GM12878 (cell line): Measurements from ENCODE around the gene NRG2. TPM values are rescaled to one million over a fixed set of nuclear protein-coding genes. Genes with fewer than 3 reads are reported as not detected.

Experiments used
- ATAC-seq: fragments of 200-7000 bp; cut with Tn5 transposase; 3 replicates; pipeline ENCODE4 v1.9.1; 2020; ENCODE audit warnings: mild to moderate bottlenecking, moderate library complexity
- BruUV-seq: library from RNA; stranded (reverse); fragments of 400-500 nt; replicated peaks from 2 replicates; lab custom pipeline; 2021; lab: Mats Ljungman, UMichigan
- CTCF ChIA-PET: fragments of 300-600 bp; sonication (Branson Sonifier 250); formaldehyde crosslinking; extraction: SDS; loops from one replicate; lab custom pipeline; 2021; ENCODE audit warnings: inconsistent platforms; lab: Yijun Ruan, JAX
- POLR2A ChIA-PET: fragments of 350-600 bp; formaldehyde crosslinking; extraction: SDS; loops from one replicate; lab custom pipeline; 2021; ENCODE audit warnings: inconsistent platforms; lab: Charles Lee
- RAD21 ChIA-PET: fragments of 300-600 bp; sonication (Branson Sonifier 250); formaldehyde crosslinking; loops from one replicate; lab custom pipeline; 2023; ENCODE audit warnings: antibody characterized with exemption; ENCODE audit not compliant: unreplicated experiment; lab: Charles Lee
- SMC1A ChIA-PET: fragments of 300-600 bp; sonication (Branson Sonifier 250); formaldehyde crosslinking; loops from one replicate; lab custom pipeline; 2023; ENCODE audit not compliant: unreplicated experiment, uncharacterized antibody; lab: Charles Lee
- DNase-seq: peaks from one replicate; pipeline ENCODE4 v3.0.0-alpha.2; 2011; ENCODE audit warnings: low read depth, low spot score
- FAIRE-seq: peaks from 3 replicates; lab custom pipeline; 2011; peaks lifted over from hg19 to GRCh38; lab: Jason Lieb, UNC
- H2AFZ ChIP-seq: 2 replicates; pipeline ENCODE4 v1.6.0; 2011; ENCODE audit warnings: low read depth, low read length, control low read depth; ENCODE audit not compliant: control insufficient read depth
- H3K27ac ChIP-seq: 2 replicates; pipeline ENCODE4 v1.5.1; 2011; ENCODE audit warnings: control low read depth; ENCODE audit not compliant: control insufficient read depth, insufficient read depth
- H3K27me3 ChIP-seq, 2 experiments: replicated peaks in 1 of 2; 2 replicates each; pipeline versions ENCODE4 v1.6.0 to v1.6.1; 2011; ENCODE audit warnings: low read length in 1 of 2; ENCODE audit not compliant: control insufficient read depth in 2 of 2, insufficient read depth in 2 of 2
- H3K36me3 ChIP-seq, 2 experiments: 2 replicates each; pipeline ENCODE4 v1.5.1; 2011; ENCODE audit warnings: low read length in 1 of 2; ENCODE audit not compliant: control insufficient read depth in 2 of 2, insufficient read depth in 2 of 2
- H3K4me1 ChIP-seq: 2 replicates; pipeline ENCODE4 v1.6.1; 2011; ENCODE audit warnings: mild to moderate bottlenecking, low read length, moderate library complexity, mixed read lengths; ENCODE audit not compliant: control insufficient read depth, insufficient read depth
- H3K4me2 ChIP-seq: 2 replicates; pipeline ENCODE4 v1.6.0; 2011; ENCODE audit warnings: control low read depth; ENCODE audit not compliant: control insufficient read depth, insufficient read depth
- H3K4me3 ChIP-seq: fragments of 200-600 bp; sonication (generic); 2 replicates; pipeline ENCODE4 v1.5.1; 2016
- H3K79me2 ChIP-seq: 2 replicates; pipeline ENCODE4 v1.6.0; 2011; ENCODE audit warnings: low read length; ENCODE audit not compliant: control insufficient read depth, insufficient read depth
- H3K9ac ChIP-seq: 2 replicates; pipeline ENCODE4 v1.8.0; 2011; ENCODE audit warnings: low read length, control low read depth, mixed read lengths; ENCODE audit not compliant: control insufficient read depth, insufficient read depth
- H3K9me3 ChIP-seq: replicated peaks from 3 replicates; pipeline ENCODE4 v1.5.1; 2011; ENCODE audit warnings: mild to moderate bottlenecking, low read length; ENCODE audit not compliant: control insufficient read depth, insufficient read depth
- H4K20me1 ChIP-seq: 2 replicates; pipeline ENCODE4 v1.6.0; 2011; ENCODE audit not compliant: control insufficient read depth, insufficient read depth
- ATF7 ChIP-seq: fragments of 450-650 bp; IDR thresholded peaks from 2 replicates; pipeline ENCODE4 v1.6.1; 2016; ENCODE audit warnings: low read depth, mild to moderate bottlenecking
- CBX3 ChIP-seq: fragments of 200-600 bp; sonication (generic); IDR thresholded peaks from 2 replicates; pipeline ENCODE4 v1.6.1; 2016; ENCODE audit warnings: low read depth, borderline replicate concordance
- EGR1 ChIP-seq, 2 experiments: IDR thresholded peaks; 1 replicate in 1 of 2; 2 replicates in 1 of 2; pipeline ENCODE4 v1.6.1; 2011 to 2012; ENCODE audit warnings: low read depth in 2 of 2, low read length in 2 of 2, borderline replicate concordance in 1 of 2, mild to moderate bottlenecking in 1 of 2, moderate library complexity in 1 of 2
- KLF5 ChIP-seq: fragments of 450-650 bp; IDR thresholded peaks from 2 replicates; pipeline ENCODE4 v1.6.1; 2014; ENCODE audit warnings: mild to moderate bottlenecking; ENCODE audit not compliant: partially characterized antibody
- MEF2A ChIP-seq: IDR thresholded peaks from 2 replicates; pipeline ENCODE4 v1.6.1; 2011; ENCODE audit warnings: low read depth, mild to moderate bottlenecking, low read length, moderate library complexity; ENCODE audit not compliant: insufficient read depth
- STAT1 ChIP-seq: fragments of 450-650 bp; conservative IDR thresholded peaks from 2 replicates; pipeline ENCODE4 v1.6.1; 2014; ENCODE audit warnings: antibody characterized with exemption, mild to moderate bottlenecking
- SUPT20H ChIP-seq: IDR thresholded peaks from 2 replicates; pipeline ENCODE4 v1.6.1; 2011; ENCODE audit warnings: low read depth, mild to moderate bottlenecking, low read length, moderate library complexity, borderline replicate concordance; ENCODE audit not compliant: control insufficient read depth
- YBX1 ChIP-seq: fragments of 450-650 bp; IDR thresholded peaks from 2 replicates; pipeline ENCODE4 v1.6.1; 2016; ENCODE audit warnings: antibody characterized with exemption
- ZNF274 ChIP-seq: IDR thresholded peaks from one replicate; pipeline ENCODE4 v1.8.0; 2011; ENCODE audit not compliant: insufficient read length, insufficient read depth
- WGBS: methylation state at CpG from one replicate; pipeline ENCODE4 v1.1.6; 2016; ENCODE audit warnings: low lambda C conversion rate; ENCODE audit not compliant: insufficient replicate concordance, insufficient coverage; ENCODE audit errors: missing lambda C conversion rate; 5-methylcytosine and 5-hydroxymethylcytosine counted together
- in situ Hi-C: fragments of 300-500 bp; cut with MboI; formaldehyde crosslinking; loops from 9 replicates; pipeline ENCODE4 v1.14.3; 2018; ENCODE audit warnings: mixed read lengths
- intact Hi-C: fragments of 100-400 bp; cut with micrococcal nuclease; formaldehyde crosslinking; loops from one replicate; pipeline ENCODE4 v1.14.2; 2022; ENCODE audit not compliant: unreplicated experiment
- polyA plus RNA-seq, 11 experiments: library from polyadenylated mRNA; depleted of rRNA in 4 of 11; unstranded in 6 of 11; stranded (reverse) in 5 of 11; fragments of >200 nt; fragmentation: Nextera tagmentation in 4 of 11; fragmentation: Illumina TruSeq in 1 of 11; extraction: Ambion mirVana in 4 of 11; extraction: Trizol in 1 of 11; gene quantifications; 1 replicate in 1 of 11; 2 replicates in 10 of 11; pipeline versions ENCODE4 v1.2.1 to v1.2.3, GENCODE V29; 2011 to 2016; ENCODE audit warnings: inconsistent platforms in 2 of 11, missing spikeins in 2 of 11, low read depth in 1 of 11
- total RNA-seq, 4 experiments: library from RNA; depleted of rRNA in 3 of 4; stranded (reverse); fragments of >200 nt in 3 of 4; fragmentation: Illumina TruSeq in 1 of 4; extraction: Trizol in 1 of 4; gene quantifications; 2 replicates each; pipeline versions ENCODE4 v1.2.1 to v1.2.3, GENCODE V29; 2013 to 2021
- TF ChIP-seq, protein P1 (sequence below): IDR thresholded peaks from 2 replicates; pipeline ENCODE4 v1.6.1; 2011; ENCODE audit warnings: borderline replicate concordance, low read depth, mild to moderate bottlenecking, moderate library complexity, mixed read lengths, low read length; ENCODE audit not compliant: insufficient read depth; ENCODE audit errors: extremely low read length
- TF ChIP-seq, protein P2 (sequence below): fragments of 150-350 bp; IDR thresholded peaks from 2 replicates; pipeline ENCODE4 v1.6.1; 2014; ENCODE audit warnings: mild to moderate bottlenecking, low read depth, low read length
- TF ChIP-seq, protein P3 (sequence below): fragments of 450-650 bp; formaldehyde crosslinking; IDR thresholded peaks from 2 replicates; pipeline ENCODE4 v1.4.0; 2020; ENCODE audit warnings: mild to moderate bottlenecking, moderate library complexity
- TF ChIP-seq, protein P4 (sequence below), 3 experiments: IDR thresholded peaks in 2 of 3; conservative IDR thresholded peaks in 1 of 3; 2 replicates each; pipeline ENCODE4 v1.5.1; 2011; ENCODE audit warnings: low read depth in 3 of 3, low read length in 3 of 3, mild to moderate bottlenecking in 3 of 3, control low read depth in 2 of 3, moderate library complexity in 2 of 3, inconsistent platforms in 1 of 3, mixed read lengths in 1 of 3; ENCODE audit not compliant: control insufficient read depth in 2 of 3, insufficient read depth in 1 of 3; ENCODE audit errors: extremely low read depth in 1 of 3

The NRG2 gene
- total and polyA plus RNA-seq, 10 of the 15 experiments (the other 5 are each of a cell fraction or from before 2014, with no cell fraction given) = 0.10 to 21.7 (median 9.6) TPM

DNA sequence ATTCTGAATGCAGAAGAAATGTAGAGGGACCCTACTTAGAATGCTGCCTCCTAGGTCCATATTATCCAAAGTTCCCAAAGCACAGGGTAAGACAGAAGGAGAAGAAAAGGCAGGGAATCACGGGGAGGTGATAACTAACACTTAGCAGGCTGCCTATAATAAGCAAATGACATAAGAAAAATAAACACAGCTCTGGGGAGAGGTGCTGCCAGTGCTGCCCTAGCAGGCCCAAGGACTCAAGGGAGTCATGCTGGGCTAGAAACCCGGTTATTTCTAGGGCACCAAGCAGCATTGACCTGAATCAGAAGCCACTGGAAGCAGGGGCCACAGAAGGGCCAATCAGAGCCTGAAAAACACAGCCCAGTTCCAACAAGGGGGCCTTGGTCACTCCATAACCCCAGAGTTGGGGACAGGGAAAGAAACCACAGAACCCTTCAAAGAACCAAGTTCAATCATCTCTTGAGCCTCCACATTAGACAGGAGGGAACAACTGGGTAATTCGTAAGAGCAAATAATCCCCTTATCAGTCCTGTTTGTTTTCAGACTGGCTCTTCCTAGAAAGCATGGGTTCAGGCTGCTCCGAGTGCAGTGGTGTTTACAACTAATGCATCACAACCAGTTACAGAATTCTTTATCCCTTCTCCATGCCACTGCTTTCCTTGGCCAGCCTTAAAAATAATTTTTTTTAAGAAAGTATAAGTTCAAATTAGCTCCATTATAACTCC is 24.0 kb downstream of the NRG2 start:
- Histone ChIP-seq H3K4me3 (no peak overlapping the region), H3K36me3 (no peaks in the 10 kb centered on the region; a peak in 1 of 4 replicates), H4K20me1 (no peaks in the 10 kb centered on the region), H3K4me1 (no peaks in the 10 kb centered on the region; the same call in 1 of the 2 replicates), H2AFZ (no peak overlapping the region), H3K9ac (no peak overlapping the region), H3K27me3 (no peaks in the 10 kb centered on the region), H3K79me2 (peaks cover 20% of the 10 kb centered on the region), H3K9me3 (no peaks in the 10 kb centered on the region), H3K4me2 (no peak overlapping the region), H3K27ac (no peak overlapping the region)
- no TSS peak for BruUV-seq
- ChIA-PET SMC1A (interaction anchor here (1.0 to 27.7 kb wide), 8 partner anchors 8 to 23 kb away, joined by 3 to 394 read pairs (median 6); partner anchors contain the start of gene NRG2), RAD21 (interaction anchor here (1.0 to 2.3 kb wide), 5 partner anchors 14 to 23 kb away, joined by 3 to 9 read pairs (median 3); no protein-coding TSS in a partner anchor), CTCF (interaction anchor here (1.6 to 1.7 kb wide), 2 partner anchors 24 to 50 kb away, joined by 3 to 5 read pairs; partner anchors contain the start of gene NRG2), POLR2A (interaction anchor here (0.6 to 2.4 kb wide), 7 partner anchors 9 to 17 kb away, joined by 3 to 11 read pairs (median 4); no protein-coding TSS in a partner anchor)
- in situ Hi-C loops = no loop called here
- 38% methylated on average over 4 of the region's 4 CpGs for WGBS
- intact Hi-C loops = no loop called here
- 0 out of 3 replicates have a peak, but pooled peaks have one; percentile 9 for ATAC-seq
- DNase-seq = no peak
- FAIRE-seq = no peak
- no peak for TF ChIP-seq SUPT20H
- no peak for TF ChIP-seq EGR1 (IDR thresholded peaks at IDR 0.05; ENCODE audit: borderline replicate concordance in 1 of 2, low read depth in 2 of 2, low read length in 2 of 2)
- TF ChIP-seq ATF7 = no peak
- no peak for TF ChIP-seq STAT1
- TF ChIP-seq ZNF274 = no peak
- no peak for TF ChIP-seq KLF5
- TF ChIP-seq, protein P1, sequence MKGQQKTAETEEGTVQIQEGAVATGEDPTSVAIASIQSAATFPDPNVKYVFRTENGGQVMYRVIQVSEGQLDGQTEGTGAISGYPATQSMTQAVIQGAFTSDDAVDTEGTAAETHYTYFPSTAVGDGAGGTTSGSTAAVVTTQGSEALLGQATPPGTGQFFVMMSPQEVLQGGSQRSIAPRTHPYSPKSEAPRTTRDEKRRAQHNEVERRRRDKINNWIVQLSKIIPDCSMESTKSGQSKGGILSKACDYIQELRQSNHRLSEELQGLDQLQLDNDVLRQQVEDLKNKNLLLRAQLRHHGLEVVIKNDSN = no peak
- TF ChIP-seq, protein P2, sequence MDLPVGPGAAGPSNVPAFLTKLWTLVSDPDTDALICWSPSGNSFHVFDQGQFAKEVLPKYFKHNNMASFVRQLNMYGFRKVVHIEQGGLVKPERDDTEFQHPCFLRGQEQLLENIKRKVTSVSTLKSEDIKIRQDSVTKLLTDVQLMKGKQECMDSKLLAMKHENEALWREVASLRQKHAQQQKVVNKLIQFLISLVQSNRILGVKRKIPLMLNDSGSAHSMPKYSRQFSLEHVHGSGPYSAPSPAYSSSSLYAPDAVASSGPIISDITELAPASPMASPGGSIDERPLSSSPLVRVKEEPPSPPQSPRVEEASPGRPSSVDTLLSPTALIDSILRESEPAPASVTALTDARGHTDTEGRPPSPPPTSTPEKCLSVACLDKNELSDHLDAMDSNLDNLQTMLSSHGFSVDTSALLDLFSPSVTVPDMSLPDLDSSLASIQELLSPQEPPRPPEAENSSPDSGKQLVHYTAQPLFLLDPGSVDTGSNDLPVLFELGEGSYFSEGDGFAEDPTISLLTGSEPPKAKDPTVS = no peak
- TF ChIP-seq, protein P3, sequence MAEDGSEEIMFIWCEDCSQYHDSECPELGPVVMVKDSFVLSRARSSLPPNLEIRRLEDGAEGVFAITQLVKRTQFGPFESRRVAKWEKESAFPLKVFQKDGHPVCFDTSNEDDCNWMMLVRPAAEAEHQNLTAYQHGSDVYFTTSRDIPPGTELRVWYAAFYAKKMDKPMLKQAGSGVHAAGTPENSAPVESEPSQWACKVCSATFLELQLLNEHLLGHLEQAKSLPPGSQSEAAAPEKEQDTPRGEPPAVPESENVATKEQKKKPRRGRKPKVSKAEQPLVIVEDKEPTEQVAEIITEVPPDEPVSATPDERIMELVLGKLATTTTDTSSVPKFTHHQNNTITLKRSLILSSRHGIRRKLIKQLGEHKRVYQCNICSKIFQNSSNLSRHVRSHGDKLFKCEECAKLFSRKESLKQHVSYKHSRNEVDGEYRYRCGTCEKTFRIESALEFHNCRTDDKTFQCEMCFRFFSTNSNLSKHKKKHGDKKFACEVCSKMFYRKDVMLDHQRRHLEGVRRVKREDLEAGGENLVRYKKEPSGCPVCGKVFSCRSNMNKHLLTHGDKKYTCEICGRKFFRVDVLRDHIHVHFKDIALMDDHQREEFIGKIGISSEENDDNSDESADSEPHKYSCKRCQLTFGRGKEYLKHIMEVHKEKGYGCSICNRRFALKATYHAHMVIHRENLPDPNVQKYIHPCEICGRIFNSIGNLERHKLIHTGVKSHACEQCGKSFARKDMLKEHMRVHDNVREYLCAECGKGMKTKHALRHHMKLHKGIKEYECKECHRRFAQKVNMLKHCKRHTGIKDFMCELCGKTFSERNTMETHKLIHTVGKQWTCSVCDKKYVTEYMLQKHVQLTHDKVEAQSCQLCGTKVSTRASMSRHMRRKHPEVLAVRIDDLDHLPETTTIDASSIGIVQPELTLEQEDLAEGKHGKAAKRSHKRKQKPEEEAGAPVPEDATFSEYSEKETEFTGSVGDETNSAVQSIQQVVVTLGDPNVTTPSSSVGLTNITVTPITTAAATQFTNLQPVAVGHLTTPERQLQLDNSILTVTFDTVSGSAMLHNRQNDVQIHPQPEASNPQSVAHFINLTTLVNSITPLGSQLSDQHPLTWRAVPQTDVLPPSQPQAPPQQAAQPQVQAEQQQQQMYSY = no peak
- TF ChIP-seq CBX3 = no peak
- no peak for TF ChIP-seq MEF2A
- TF ChIP-seq, protein P4, sequence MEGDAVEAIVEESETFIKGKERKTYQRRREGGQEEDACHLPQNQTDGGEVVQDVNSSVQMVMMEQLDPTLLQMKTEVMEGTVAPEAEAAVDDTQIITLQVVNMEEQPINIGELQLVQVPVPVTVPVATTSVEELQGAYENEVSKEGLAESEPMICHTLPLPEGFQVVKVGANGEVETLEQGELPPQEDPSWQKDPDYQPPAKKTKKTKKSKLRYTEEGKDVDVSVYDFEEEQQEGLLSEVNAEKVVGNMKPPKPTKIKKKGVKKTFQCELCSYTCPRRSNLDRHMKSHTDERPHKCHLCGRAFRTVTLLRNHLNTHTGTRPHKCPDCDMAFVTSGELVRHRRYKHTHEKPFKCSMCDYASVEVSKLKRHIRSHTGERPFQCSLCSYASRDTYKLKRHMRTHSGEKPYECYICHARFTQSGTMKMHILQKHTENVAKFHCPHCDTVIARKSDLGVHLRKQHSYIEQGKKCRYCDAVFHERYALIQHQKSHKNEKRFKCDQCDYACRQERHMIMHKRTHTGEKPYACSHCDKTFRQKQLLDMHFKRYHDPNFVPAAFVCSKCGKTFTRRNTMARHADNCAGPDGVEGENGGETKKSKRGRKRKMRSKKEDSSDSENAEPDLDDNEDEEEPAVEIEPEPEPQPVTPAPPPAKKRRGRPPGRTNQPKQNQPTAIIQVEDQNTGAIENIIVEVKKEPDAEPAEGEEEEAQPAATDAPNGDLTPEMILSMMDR (IDR thresholded peaks at IDR 0.05 in 2 of 3, conservative IDR thresholded peaks at IDR 0.05 in 1 of 3; ENCODE audit: control insufficient read depth in 2 of 3, extremely low read depth in 1 of 3, insufficient read depth in 1 of 3, low read depth in 3 of 3, low read length in 3 of 3) = no peak
- no peak for TF ChIP-seq YBX1
